PFSK-1 (cell line): ENCODE data around the gene BTG1.

Source experiments
- POLR2AphosphoS5 ChIP-seq: IDR thresholded peaks from 2 replicates; pipeline ENCODE4 v1.6.1; 2012; ENCODE audit warnings: low read depth, mild to moderate bottlenecking, control low read depth, low read length, moderate library complexity
- REST ChIP-seq, 2 experiments: IDR thresholded peaks; 2 replicates each; pipeline versions ENCODE4 v1.6.1 to v1.8.0; 2011 to 2012; ENCODE audit warnings: low read depth in 2 of 2, low read length in 2 of 2, control low read depth in 1 of 2, inconsistent platforms in 1 of 2, mild to moderate bottlenecking in 1 of 2, moderate library complexity in 1 of 2; ENCODE audit not compliant: insufficient read depth in 1 of 2
- SIN3A ChIP-seq: IDR thresholded peaks from 2 replicates; pipeline ENCODE4 v1.6.1; 2012; ENCODE audit warnings: mild to moderate bottlenecking, low read length, moderate library complexity, borderline replicate concordance; ENCODE audit not compliant: insufficient read depth
- TAF1 ChIP-seq: IDR thresholded peaks from 2 replicates; pipeline ENCODE4 v1.6.1; 2012; ENCODE audit warnings: low read length, control low read depth, borderline replicate concordance; ENCODE audit not compliant: insufficient read depth

GRCh38 chr12:92107621-92108131 lies 38.0 kb downstream of the BTG1 start:
- TF ChIP-seq TAF1, result no peak
- TF ChIP-seq POLR2AphosphoS5, result no peak
- no peak for TF ChIP-seq SIN3A
- no peak for TF ChIP-seq REST (IDR thresholded peaks at IDR 0.05; ENCODE audit: insufficient read depth in 1 of 2, low read depth in 2 of 2, low read length in 2 of 2)
